K562 (cell line): ENCODE data around the gene ESRRB. TPM values are rescaled to one million over a fixed set of nuclear protein-coding genes. Genes with fewer than 3 reads are reported as not detected.

Experiments
- BRF2 ChIP-seq: IDR thresholded peaks from 3 replicates; pipeline ENCODE4 v1.6.1; 2011; ENCODE audit warnings: borderline replicate concordance, mild to moderate bottlenecking; ENCODE audit not compliant: insufficient read length, insufficient read depth
- CREB1 ChIP-seq, 2 experiments: sonication (generic) in 1 of 2; formaldehyde crosslinking in 1 of 2; IDR thresholded peaks; 2 replicates each; pipeline versions ENCODE4 v1.6.1 to v1.8.0; 2012 to 2022; ENCODE audit warnings: inconsistent platforms in 1 of 2, mild to moderate bottlenecking in 1 of 2, missing genetic modification reagents in 1 of 2, moderate library complexity in 1 of 2
- DNMT1 ChIP-seq: fragments of 450-650 bp; IDR thresholded peaks from 2 replicates; pipeline ENCODE4 v1.6.1; 2016; ENCODE audit warnings: antibody characterized with exemption, mild to moderate bottlenecking
- EGR1 ChIP-seq: fragments of 450-650 bp; conservative IDR thresholded peaks from 2 replicates; pipeline ENCODE4 v1.6.1; 2017; ENCODE audit warnings: mild to moderate bottlenecking
- FOXA1 ChIP-seq: fragments of 450-650 bp; IDR thresholded peaks from 2 replicates; pipeline ENCODE4 v1.6.1; 2016; ENCODE audit warnings: mild to moderate bottlenecking, borderline replicate concordance
- FOXO4 ChIP-seq: fragments of 450-650 bp; formaldehyde crosslinking; IDR thresholded peaks from 2 replicates; pipeline ENCODE4 v1.4.0; 2020; ENCODE audit warnings: mild to moderate bottlenecking, moderate library complexity
- HMG20A ChIP-seq: fragments of 450-650 bp; formaldehyde crosslinking; conservative IDR thresholded peaks from 2 replicates; pipeline ENCODE4 v1.4.0; 2020; ENCODE audit warnings: mild to moderate bottlenecking, mixed read lengths
- HNRNPLL ChIP-seq: fragments of 200-400 bp; formaldehyde crosslinking; IDR thresholded peaks from 2 replicates; pipeline ENCODE4 v1.6.1; 2017; ENCODE audit warnings: low read length, low read depth, mild to moderate bottlenecking; ENCODE audit not compliant: poor library complexity, severe bottlenecking
- MCM2 ChIP-seq: fragments of 450-650 bp; IDR thresholded peaks from 2 replicates; pipeline ENCODE4 v1.6.1; 2017; ENCODE audit warnings: low read depth, mild to moderate bottlenecking
- NR3C1 ChIP-seq: sonication (generic); formaldehyde crosslinking; IDR thresholded peaks from 2 replicates; pipeline ENCODE4 v1.8.1; 2022; ENCODE audit warnings: missing genetic modification reagents
- SIRT6 ChIP-seq: IDR thresholded peaks from one replicate; pipeline ENCODE4 v1.6.1; 2012; ENCODE audit warnings: low read depth, mild to moderate bottlenecking, control low read depth, inconsistent platforms, low read length, moderate library complexity
- polyA plus RNA-seq, 8 experiments: library from polyadenylated mRNA; depleted of rRNA in 4 of 8; stranded (reverse) in 5 of 8; unstranded in 3 of 8; fragments of >200 nt; fragmentation: Nextera tagmentation in 2 of 8; fragmentation: Illumina TruSeq in 1 of 8; extraction: Ambion mirVana in 2 of 8; extraction: Trizol in 1 of 8; gene quantifications; 2 replicates each; pipeline versions ENCODE4 v1.2.1 to v1.2.3, GENCODE V29; 2011 to 2014; ENCODE audit warnings: inconsistent platforms in 1 of 8, missing spikeins in 1 of 8
- total RNA-seq, 7 experiments: library from RNA; depleted of rRNA in 6 of 7; stranded (reverse); fragments of >200 nt in 6 of 7; fragmentation: Illumina TruSeq in 2 of 7; extraction: Trizol in 2 of 7; gene quantifications; 2 replicates each; pipeline versions ENCODE4 v1.2.1 to v1.2.3, GENCODE V29; 2011 to 2021; ENCODE audit warnings: low replicate concordance in 1 of 7

The ESRRB gene
- total and polyA plus RNA-seq, 9 of the 15 experiments (the other 6 are each of a cell fraction or from before 2014, with no cell fraction given): 3.2 to 24.7 (median 14.5) TPM

- TF ChIP-seq HNRNPLL (no peak), CREB1 (IDR thresholded peaks at IDR 0.05) (no peak), CREB1 (CRISPR knock-in tag; IDR thresholded peaks at IDR 0.05) (no peak), DNMT1 (no peak), BRF2 (no peak), NR3C1 (CRISPR knock-in tag) (no peak), SIRT6 (no peak), FOXA1 (no peak), FOXO4 (CRISPR knock-in tag) (no peak), EGR1 (no peak), HMG20A (CRISPR knock-in tag) (no peak), MCM2 (no peak)
These were observed 120.7 kb downstream of the ESRRB start (continued) for GRCh38 chr14:76496595-76496994.
